ENCODE results near the gene ATP10B.
"Not testable (repeated sequence)": the region's sequence is repeated elsewhere in the genome, so short reads cannot be mapped to it uniquely, and the experiment has no call there.

Gene ATP10B

GRCh38 chr5:160824301-160825001 lies 27.6 kb downstream of the ATP10B start:
- TF ChIP-seq EZH2 (IDR thresholded peaks at IDR 0.05; ENCODE audit: borderline replicate concordance, low read length) (no peak), CTCF (IDR thresholded peaks at IDR 0.05; ENCODE audit: low read length) (no peak)
- no peaks in the 10 kb centered on the region for H3K9me2 ChIP-seq (ENCODE audit: low read depth, low read length)
- H3K4me3 ChIP-seq (ENCODE audit: low read depth, low read length, poor library complexity, severe bottlenecking) = no peak overlapping the region
- H3K79me2 ChIP-seq (ENCODE audit: insufficient read depth, low read length) = no peaks in the 10 kb centered on the region
- H2AFZ ChIP-seq (ENCODE audit: low read length) = no peak overlapping the region
- H3K4me2 ChIP-seq (ENCODE audit: low read length) = no peak overlapping the region
- H3K4me1 ChIP-seq (ENCODE audit: insufficient read depth, low read length, severe bottlenecking) = no peaks in the 10 kb centered on the region
- no peak overlapping the region for H3K27ac ChIP-seq (ENCODE audit: low read depth, low read length, poor library complexity, severe bottlenecking)
- no peaks in the 10 kb centered on the region for H3K27me3 ChIP-seq (ENCODE audit: insufficient read depth, low read length)
- H3K36me3 ChIP-seq (ENCODE audit: insufficient read depth, low read length) = no peaks in the 10 kb centered on the region
- H3F3A ChIP-seq (ENCODE audit: insufficient read depth, low read length) = no peaks in the 10 kb centered on the region
- H3K9me3 ChIP-seq (ENCODE audit: low read length) = no peaks in the 10 kb centered on the region
- no peaks in the 10 kb centered on the region for H4K20me1 ChIP-seq (ENCODE audit: insufficient read depth, low read length)
- no peak overlapping the region for H3K9ac ChIP-seq (ENCODE audit: low read length)

- not testable (repeated sequence) for H3K9ac ChIP-seq (ENCODE audit: low read length); H3K9me2 ChIP-seq (ENCODE audit: low read depth, low read length); H3K4me3 ChIP-seq (ENCODE audit: low read depth, low read length, poor library complexity, severe bottlenecking); H3K27me3 ChIP-seq (ENCODE audit: insufficient read depth, low read length); H3F3A ChIP-seq (ENCODE audit: insufficient read depth, low read length); H3K79me2 ChIP-seq (ENCODE audit: insufficient read depth, low read length); H3K4me1 ChIP-seq (ENCODE audit: insufficient read depth, low read length, severe bottlenecking); H3K36me3 ChIP-seq (ENCODE audit: insufficient read depth, low read length); H3K4me2 ChIP-seq (ENCODE audit: low read length); H2AFZ ChIP-seq (ENCODE audit: low read length); H3K9me3 ChIP-seq (ENCODE audit: low read length); H4K20me1 ChIP-seq (ENCODE audit: insufficient read depth, low read length); H3K27ac ChIP-seq (ENCODE audit: low read depth, low read length, poor library complexity, severe bottlenecking)
Measured at GRCh38 chr5:160812996-160813395, 39.0 kb downstream of the ATP10B start.

GRCh38 chr5:160805376-160805775 lies 46.6 kb downstream of the ATP10B start:
- no peaks in the 10 kb centered on the region for H3K4me1 ChIP-seq (ENCODE audit: insufficient read depth, low read length, severe bottlenecking)
- H2AFZ ChIP-seq (ENCODE audit: low read length) = no peak overlapping the region
- H3K27me3 ChIP-seq (ENCODE audit: insufficient read depth, low read length) = no peaks in the 10 kb centered on the region
- no peak overlapping the region for H3K27ac ChIP-seq (ENCODE audit: low read depth, low read length, poor library complexity, severe bottlenecking)
- H4K20me1 ChIP-seq (ENCODE audit: insufficient read depth, low read length) = no peaks in the 10 kb centered on the region
- H3K36me3 ChIP-seq (ENCODE audit: insufficient read depth, low read length) = no peaks in the 10 kb centered on the region
- no peaks in the 10 kb centered on the region for H3K9me2 ChIP-seq (ENCODE audit: low read depth, low read length)
- H3K9me3 ChIP-seq (ENCODE audit: low read length) = no peaks in the 10 kb centered on the region
- no peak overlapping the region for H3K9ac ChIP-seq (ENCODE audit: low read length)
- no peaks in the 10 kb centered on the region for H3K79me2 ChIP-seq (ENCODE audit: insufficient read depth, low read length)
- no peak for TF ChIP-seq CTCF (IDR thresholded peaks at IDR 0.05; ENCODE audit: low read length)
- no peak for TF ChIP-seq EZH2 (IDR thresholded peaks at IDR 0.05; ENCODE audit: borderline replicate concordance, low read length)
- no peak overlapping the region for H3K4me3 ChIP-seq (ENCODE audit: low read depth, low read length, poor library complexity, severe bottlenecking)
- no peak overlapping the region for H3K4me2 ChIP-seq (ENCODE audit: low read length)
- H3F3A ChIP-seq (ENCODE audit: insufficient read depth, low read length) = no peaks in the 10 kb centered on the region

- H3K9me3 ChIP-seq (ENCODE audit: low read length) = no peaks in the 10 kb centered on the region
- no peaks in the 10 kb centered on the region for H3F3A ChIP-seq (ENCODE audit: insufficient read depth, low read length)
- H2AFZ ChIP-seq (ENCODE audit: low read length) = no peak overlapping the region
- H3K4me3 ChIP-seq (ENCODE audit: low read depth, low read length, poor library complexity, severe bottlenecking) = no peak overlapping the region
- H3K9me2 ChIP-seq (ENCODE audit: low read depth, low read length) = no peaks in the 10 kb centered on the region
- H4K20me1 ChIP-seq (ENCODE audit: insufficient read depth, low read length) = no peaks in the 10 kb centered on the region
- no peak overlapping the region for H3K27ac ChIP-seq (ENCODE audit: low read depth, low read length, poor library complexity, severe bottlenecking)
- H3K9ac ChIP-seq (ENCODE audit: low read length) = no peak overlapping the region
- H3K36me3 ChIP-seq (ENCODE audit: insufficient read depth, low read length) = no peaks in the 10 kb centered on the region
- no peak overlapping the region for H3K4me2 ChIP-seq (ENCODE audit: low read length)
- H3K4me1 ChIP-seq (ENCODE audit: insufficient read depth, low read length, severe bottlenecking) = no peaks in the 10 kb centered on the region
- H3K27me3 ChIP-seq (ENCODE audit: insufficient read depth, low read length) = no peaks in the 10 kb centered on the region
- no peaks in the 10 kb centered on the region for H3K79me2 ChIP-seq (ENCODE audit: insufficient read depth, low read length)
- no peak; the same call in 1 of the 2 replicates for TF ChIP-seq CTCF (IDR thresholded peaks at IDR 0.05; ENCODE audit: low read length)
- TF ChIP-seq EZH2 (IDR thresholded peaks at IDR 0.05; ENCODE audit: borderline replicate concordance, low read length) = no peak
Measured at GRCh38 chr5:160802592-160802991, 49.4 kb downstream of the ATP10B start.
